Smooth muscle cell (in vitro differentiated cells): ENCODE results near the gene HAPLN2. TPM values are rescaled to one million over a fixed set of nuclear protein-coding genes. Genes with fewer than 3 reads are reported as not detected.

Source experiments
- DNase-seq: peaks from one replicate; lab custom pipeline; 2025; ENCODE audit not compliant: unreplicated experiment; lab: John Stamatoyannopoulos, UW
- H2AFZ ChIP-seq: fragments of 200-600 bp; sonication (generic); 2 replicates; pipeline ENCODE4 v1.6.0; 2016; ENCODE audit warnings: antibody characterized with exemption, low read depth, mild to moderate bottlenecking
- H3F3A ChIP-seq: fragments of 200-600 bp; sonication (generic); 2 replicates; pipeline ENCODE4 v1.6.0; 2017; ENCODE audit warnings: antibody characterized with exemption, low read depth
- H3K27ac ChIP-seq: fragments of 200-600 bp; sonication (generic); 2 replicates; pipeline ENCODE4 v1.5.1; 2016; ENCODE audit warnings: low read depth, mild to moderate bottlenecking
- H3K27me3 ChIP-seq: fragments of 200-600 bp; sonication (generic); 2 replicates; pipeline ENCODE4 v1.6.1; 2016; ENCODE audit warnings: low read depth, mild to moderate bottlenecking
- H3K36me3 ChIP-seq: fragments of 200-600 bp; sonication (generic); 2 replicates; pipeline ENCODE4 v1.5.1; 2016; ENCODE audit warnings: low read depth
- H3K4me1 ChIP-seq: fragments of 200-600 bp; sonication (generic); 2 replicates; pipeline ENCODE4 v1.5.1; 2016; ENCODE audit warnings: low read depth
- H3K4me2 ChIP-seq: fragments of 200-600 bp; sonication (generic); 2 replicates; pipeline ENCODE4 v1.6.0; 2016; ENCODE audit warnings: mild to moderate bottlenecking
- H3K4me3 ChIP-seq: fragments of 200-600 bp; sonication (generic); 2 replicates; pipeline ENCODE4 v1.5.1; 2016; ENCODE audit warnings: mild to moderate bottlenecking
- H3K79me2 ChIP-seq: fragments of 200-600 bp; sonication (generic); 2 replicates; pipeline ENCODE4 v1.6.0; 2016; ENCODE audit warnings: low read depth, mild to moderate bottlenecking
- H3K9ac ChIP-seq: fragments of 200-600 bp; sonication (generic); 2 replicates; pipeline ENCODE4 v1.6.0; 2016; ENCODE audit warnings: low read depth
- H3K9me3 ChIP-seq: fragments of 200-600 bp; sonication (generic); replicated peaks from 2 replicates; pipeline ENCODE4 v1.5.1; 2016; ENCODE audit warnings: low read depth
- H4K20me1 ChIP-seq: fragments of 200-600 bp; sonication (generic); 2 replicates; pipeline ENCODE4 v1.6.0; 2016; ENCODE audit warnings: low read depth
- WGBS: methylation state at CpG from one replicate; pipeline ENCODE4 v1.1.7; 2016; ENCODE audit warnings: low lambda C conversion rate; 5-methylcytosine and 5-hydroxymethylcytosine counted together
- polyA plus RNA-seq: library from polyadenylated mRNA; unstranded; fragments of >200 nt; fragmentation: Nextera tagmentation; extraction: Ambion mirVana; gene quantifications from 2 replicates; pipeline ENCODE4 v1.2.1, GENCODE V29; 2016
- total RNA-seq: library from RNA; depleted of rRNA; stranded (reverse); fragments of >200 nt; gene quantifications from 2 replicates; pipeline ENCODE4 v1.2.3, GENCODE V29; 2014
- TF ChIP-seq, protein P1 (sequence below): fragments of 200-600 bp; sonication (generic); IDR thresholded peaks from 2 replicates; pipeline ENCODE4 v1.5.1; 2017; ENCODE audit warnings: borderline replicate concordance, mild to moderate bottlenecking, antibody characterized with exemption; ENCODE audit not compliant: insufficient read depth, poor library complexity, severe bottlenecking

Gene HAPLN2
- total and polyA plus RNA-seq, 2 experiments from 2014 or later = 1.00 TPM; not detected in 1

DNA sequence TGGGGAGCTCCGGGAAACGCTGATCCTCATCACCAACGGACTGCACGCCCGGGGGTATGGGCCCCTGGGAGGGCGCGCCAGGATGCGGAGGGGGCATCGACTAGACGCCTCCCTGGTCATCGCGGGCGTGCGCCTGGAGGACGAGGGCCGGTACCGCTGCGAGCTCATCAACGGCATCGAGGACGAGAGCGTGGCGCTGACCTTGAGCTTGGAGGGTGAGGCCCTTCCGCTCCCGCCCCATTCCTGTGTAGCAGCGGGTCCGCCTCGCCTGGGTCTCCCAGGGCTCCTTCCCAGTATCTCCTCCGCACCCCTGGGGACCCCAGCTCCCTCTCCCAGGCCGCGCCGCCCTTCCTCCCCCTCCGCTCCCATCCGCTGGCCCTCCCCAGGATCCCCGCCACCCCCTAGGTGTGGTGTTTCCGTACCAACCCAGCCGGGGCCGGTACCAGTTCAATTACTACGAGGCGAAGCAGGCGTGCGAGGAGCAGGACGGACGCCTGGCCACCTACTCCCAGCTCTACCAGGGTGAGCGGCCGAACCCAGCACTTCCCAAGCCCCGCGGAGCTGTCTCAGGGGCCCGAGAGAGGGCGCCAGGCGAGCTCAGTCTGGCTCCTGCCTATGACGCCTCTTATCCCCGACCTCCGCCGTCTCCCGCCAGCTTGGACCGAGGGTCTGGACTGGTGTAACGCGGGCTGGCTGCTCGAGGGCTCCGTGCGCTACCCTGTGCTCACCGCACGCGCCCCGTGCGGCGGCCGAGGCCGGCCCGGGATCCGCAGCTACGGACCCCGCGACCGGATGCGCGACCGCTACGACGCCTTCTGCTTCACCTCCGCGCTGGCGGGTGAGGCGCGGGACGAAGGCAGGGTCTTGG lies 5.0 kb downstream of the HAPLN2 start:
- Histone ChIP-seq H3K27me3 (peaks cover 77% of the 10 kb centered on the region), H3F3A (no peaks in the 10 kb centered on the region), H2AFZ (peak overlapping the region; percentile 66), H3K4me1 (peaks cover 8% of the 10 kb centered on the region), H3K9ac (no peak overlapping the region), H3K4me3 (peak overlapping the region; percentile 40), H3K4me2 (peak overlapping the region; percentile 87), H4K20me1 (no peaks in the 10 kb centered on the region), H3K9me3 (no peaks in the 10 kb centered on the region), H3K36me3 (no peaks in the 10 kb centered on the region), H3K27ac (no peak overlapping the region), H3K79me2 (no peaks in the 10 kb centered on the region)
- 4% methylated on average over 79 of the region's 87 CpGs for WGBS
- DNase-seq = peak; percentile 11
- TF ChIP-seq, protein P1, sequence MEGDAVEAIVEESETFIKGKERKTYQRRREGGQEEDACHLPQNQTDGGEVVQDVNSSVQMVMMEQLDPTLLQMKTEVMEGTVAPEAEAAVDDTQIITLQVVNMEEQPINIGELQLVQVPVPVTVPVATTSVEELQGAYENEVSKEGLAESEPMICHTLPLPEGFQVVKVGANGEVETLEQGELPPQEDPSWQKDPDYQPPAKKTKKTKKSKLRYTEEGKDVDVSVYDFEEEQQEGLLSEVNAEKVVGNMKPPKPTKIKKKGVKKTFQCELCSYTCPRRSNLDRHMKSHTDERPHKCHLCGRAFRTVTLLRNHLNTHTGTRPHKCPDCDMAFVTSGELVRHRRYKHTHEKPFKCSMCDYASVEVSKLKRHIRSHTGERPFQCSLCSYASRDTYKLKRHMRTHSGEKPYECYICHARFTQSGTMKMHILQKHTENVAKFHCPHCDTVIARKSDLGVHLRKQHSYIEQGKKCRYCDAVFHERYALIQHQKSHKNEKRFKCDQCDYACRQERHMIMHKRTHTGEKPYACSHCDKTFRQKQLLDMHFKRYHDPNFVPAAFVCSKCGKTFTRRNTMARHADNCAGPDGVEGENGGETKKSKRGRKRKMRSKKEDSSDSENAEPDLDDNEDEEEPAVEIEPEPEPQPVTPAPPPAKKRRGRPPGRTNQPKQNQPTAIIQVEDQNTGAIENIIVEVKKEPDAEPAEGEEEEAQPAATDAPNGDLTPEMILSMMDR = peak; percentile 21

DNA sequence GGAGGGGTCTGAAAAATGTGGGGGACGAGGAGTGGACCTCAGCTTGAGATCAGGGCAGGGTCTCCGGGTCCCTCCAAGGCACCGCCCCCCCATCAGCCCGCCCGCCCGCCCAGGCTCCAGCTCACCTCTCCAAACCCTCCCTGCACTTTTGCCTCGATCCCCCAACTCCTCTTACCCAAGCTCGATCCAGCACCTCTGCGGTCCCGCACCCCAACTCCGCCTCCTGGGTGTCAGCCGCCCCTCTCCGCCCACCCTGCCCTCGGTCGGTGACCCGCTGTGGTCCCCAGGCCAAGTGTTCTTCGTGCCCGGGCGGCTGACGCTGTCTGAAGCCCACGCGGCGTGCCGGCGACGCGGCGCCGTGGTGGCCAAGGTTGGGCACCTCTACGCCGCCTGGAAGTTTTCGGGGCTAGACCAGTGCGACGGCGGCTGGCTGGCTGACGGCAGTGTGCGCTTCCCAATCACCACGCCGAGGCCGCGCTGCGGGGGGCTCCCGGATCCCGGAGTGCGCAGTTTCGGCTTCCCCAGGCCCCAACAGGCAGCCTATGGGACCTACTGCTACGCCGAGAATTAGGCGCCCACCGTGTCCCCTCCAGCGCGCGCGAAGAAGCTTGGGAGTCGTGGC lies 5.7 kb downstream of the HAPLN2 start:
- Histone ChIP-seq H3K4me3 (peak overlapping the region; percentile 40), H3K4me2 (peak overlapping the region; percentile 87), H3K36me3 (no peaks in the 10 kb centered on the region), H4K20me1 (no peaks in the 10 kb centered on the region), H3K9ac (no peak overlapping the region), H3K79me2 (no peaks in the 10 kb centered on the region), H3K27me3 (peaks cover 74% of the 10 kb centered on the region), H3K27ac (no peak overlapping the region), H2AFZ (peak overlapping the region; percentile 66), H3K9me3 (no peaks in the 10 kb centered on the region), H3K4me1 (peaks cover 8% of the 10 kb centered on the region), H3F3A (no peaks in the 10 kb centered on the region)
- TF ChIP-seq, protein P1 = no peak
- 5% methylated on average over 27 of the region's 55 CpGs for WGBS
- DNase-seq = no peak

DNA sequence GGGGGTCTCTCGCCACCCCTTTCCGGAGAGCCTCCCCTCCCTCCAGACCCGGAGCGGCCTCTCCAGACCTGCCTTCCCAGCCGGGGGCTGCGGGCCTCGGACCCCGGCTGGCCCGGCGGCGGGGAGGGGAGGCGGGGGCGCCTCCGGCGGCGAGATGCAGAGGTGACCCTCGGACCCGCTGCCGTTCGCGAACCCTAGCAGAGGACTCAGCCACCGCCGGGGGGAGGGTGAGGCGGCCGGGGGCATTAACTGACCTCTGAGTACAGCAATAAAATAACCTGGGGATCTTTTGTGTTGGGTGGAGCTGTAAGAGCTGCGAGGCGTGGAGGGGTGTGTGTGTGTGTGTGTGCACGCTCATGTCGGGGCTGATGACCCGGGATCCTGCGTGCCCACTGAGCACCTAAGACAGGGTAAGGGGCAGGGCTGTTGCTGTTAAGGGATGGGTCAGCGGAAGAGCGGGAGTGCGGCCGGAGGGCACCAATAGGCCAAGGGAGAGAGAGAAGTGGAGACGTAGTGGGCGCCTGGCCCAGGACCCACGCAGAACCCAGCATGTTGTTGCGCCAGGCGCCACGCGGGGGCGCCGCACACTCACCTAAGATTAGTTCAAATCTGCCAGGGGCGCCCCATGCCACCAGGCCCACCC lies 6.3 kb downstream of the HAPLN2 start:
- TF ChIP-seq, protein P1 = peak; percentile 70
- Histone ChIP-seq H3K36me3 (no peaks in the 10 kb centered on the region), H3F3A (no peaks in the 10 kb centered on the region), H3K4me2 (peak overlapping the region; percentile 87), H3K9ac (no peak overlapping the region), H4K20me1 (no peaks in the 10 kb centered on the region), H3K27me3 (peaks cover 67% of the 10 kb centered on the region), H2AFZ (no peak overlapping the region), H3K79me2 (no peaks in the 10 kb centered on the region), H3K9me3 (no peaks in the 10 kb centered on the region), H3K4me1 (peaks cover 8% of the 10 kb centered on the region), H3K27ac (no peak overlapping the region), H3K4me3 (peak overlapping the region; percentile 40)
- WGBS = 4% methylated on average over 43 of the region's 45 CpGs
- DNase-seq = peak; percentile 23
